ENCODE measurements around the gene TNFRSF19.
"Not testable (repeated sequence)": the region's sequence is repeated elsewhere in the genome, so short reads cannot be mapped to it uniquely, and the experiment has no call there.

TNFRSF19 gene

DNA sequence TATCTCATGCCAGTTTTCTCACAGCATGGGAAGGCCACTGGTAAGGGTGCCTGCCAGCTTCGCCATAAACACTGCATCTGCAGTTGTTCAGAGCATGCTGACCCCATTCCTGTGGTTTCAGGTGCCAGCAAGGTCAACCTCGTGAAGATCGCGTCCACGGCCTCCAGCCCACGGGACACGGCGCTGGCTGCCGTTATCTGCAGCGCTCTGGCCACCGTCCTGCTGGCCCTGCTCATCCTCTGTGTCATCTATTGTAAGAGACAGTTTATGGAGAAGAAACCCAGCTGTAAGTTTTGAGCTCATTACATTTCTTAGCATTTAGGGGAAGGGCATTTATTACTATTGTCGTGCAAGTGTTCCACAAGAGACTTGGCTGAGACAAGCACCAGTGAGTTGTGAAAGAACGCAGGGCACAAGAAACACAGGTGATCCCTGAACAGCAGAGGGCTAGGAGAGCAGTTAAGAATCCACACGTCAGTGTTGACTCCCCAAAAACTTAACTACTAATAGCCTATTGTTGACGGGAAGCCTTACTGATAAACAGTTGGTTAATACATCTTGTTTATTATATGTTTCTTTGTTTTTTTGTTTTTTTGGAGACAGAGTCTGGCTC lies 88.8 kb downstream of the TNFRSF19 start:
- no peak for DNase-seq

DNA sequence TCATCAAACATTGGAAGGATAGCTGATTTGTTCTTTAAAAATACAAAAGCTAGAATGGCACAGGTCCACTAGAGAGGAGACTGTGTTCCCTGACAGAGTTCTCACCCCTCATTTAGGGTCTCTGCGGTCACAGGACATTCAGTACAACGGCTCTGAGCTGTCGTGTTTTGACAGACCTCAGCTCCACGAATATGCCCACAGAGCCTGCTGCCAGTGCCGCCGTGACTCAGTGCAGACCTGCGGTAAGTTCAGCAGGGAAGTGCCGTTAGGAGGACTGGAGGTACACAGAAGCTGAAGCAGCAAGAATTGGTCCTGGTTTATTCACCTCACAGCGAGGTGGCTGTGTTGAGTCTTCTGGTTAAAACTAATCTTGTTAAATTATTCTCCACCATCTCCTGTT lies 90.0 kb downstream of the TNFRSF19 start:
- DNase-seq: no peak

DNA sequence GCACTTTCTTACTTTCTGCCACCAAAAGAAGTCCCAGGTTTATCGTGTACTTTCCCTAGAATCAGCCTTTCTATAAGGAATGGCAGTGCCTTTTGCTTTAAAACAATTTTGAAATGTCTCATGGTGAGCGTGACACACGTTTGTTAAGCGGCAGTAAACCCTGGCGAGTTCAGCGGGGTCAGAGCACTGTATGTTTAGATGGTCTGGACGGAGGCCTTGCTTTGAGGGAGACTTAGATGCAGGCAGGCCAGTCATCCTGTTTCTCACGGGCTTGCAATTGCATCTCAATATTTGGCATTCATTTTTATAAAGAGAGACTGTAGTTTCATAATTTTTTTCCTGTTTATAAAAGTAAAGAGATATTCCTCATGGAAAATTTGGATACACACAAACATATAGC lies 96.4 kb downstream of the TNFRSF19 start:
- DNase-seq: no peak

DNA sequence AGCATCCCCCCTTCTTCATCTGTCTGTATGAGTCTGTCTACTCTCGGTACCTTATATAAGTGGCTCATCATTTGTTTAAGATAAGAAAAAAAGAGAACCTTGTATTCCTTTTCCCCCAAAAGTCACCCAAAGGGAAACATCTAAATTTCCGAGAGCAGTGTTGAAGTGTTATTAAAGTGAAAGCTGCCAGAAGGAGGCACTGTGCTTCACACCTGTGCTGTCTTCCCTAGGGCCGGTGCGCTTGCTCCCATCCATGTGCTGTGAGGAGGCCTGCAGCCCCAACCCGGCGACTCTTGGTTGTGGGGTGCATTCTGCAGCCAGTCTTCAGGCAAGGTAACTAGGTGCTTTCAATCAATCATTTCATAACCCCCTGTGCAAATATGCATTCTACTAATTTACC lies 97.5 kb downstream of the TNFRSF19 start:
- peak in 1 of 2 experiments; percentile 42 for DNase-seq

DNA sequence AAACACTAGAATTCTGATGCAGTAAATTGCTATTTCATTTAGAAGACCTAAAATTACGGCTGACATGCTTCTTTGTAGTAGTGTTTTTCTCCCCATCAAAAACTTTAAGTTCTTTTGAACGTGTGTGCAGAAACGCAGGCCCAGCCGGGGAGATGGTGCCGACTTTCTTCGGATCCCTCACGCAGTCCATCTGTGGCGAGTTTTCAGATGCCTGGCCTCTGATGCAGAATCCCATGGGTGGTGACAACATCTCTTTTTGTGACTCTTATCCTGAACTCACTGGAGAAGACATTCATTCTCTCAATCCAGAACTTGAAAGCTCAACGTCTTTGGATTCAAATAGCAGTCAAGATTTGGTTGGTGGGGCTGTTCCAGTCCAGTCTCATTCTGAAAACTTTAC lies 98.3 kb downstream of the TNFRSF19 start:
- no peak for DNase-seq

DNA sequence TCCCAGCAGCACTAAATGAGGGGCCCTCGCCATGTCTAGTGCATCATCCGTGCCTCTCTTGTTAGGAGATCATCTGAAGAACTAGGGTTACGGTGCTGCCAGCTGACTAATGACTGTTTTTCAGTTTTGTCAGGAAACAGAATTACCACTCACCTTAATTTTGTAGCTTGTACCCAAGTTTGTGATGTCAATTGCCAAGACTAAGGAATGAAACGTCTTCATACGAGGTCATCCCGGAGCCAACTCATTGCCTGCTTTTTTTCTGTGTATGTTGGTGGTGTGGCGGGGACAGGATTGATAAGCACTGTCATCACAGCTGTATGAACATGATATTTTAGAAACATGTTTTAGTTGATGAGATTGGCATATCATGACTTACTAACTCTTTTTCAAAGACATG lies 100.6 kb downstream of the TNFRSF19 start:
- no peak for DNase-seq

DNA sequence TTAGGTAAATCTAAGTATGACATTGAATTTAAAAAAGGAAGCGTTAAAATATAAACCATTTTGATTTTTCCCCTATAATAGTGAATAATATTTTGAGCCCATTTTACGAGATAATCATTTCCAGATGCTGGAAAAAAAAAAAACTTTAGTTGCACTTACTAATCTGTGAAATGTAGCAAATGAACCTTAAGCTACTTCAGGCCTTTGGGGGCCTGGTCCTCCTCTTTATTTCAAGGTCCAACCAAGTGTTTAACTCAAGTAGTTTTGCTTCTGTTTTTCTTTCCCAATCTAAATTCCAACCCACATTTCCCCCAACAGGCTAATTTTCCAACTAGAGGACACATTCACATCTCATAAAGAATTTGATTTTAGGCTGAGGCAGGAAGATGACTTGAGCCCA lies 101.2 kb downstream of the TNFRSF19 start:
- DNase-seq: no peak

DNA sequence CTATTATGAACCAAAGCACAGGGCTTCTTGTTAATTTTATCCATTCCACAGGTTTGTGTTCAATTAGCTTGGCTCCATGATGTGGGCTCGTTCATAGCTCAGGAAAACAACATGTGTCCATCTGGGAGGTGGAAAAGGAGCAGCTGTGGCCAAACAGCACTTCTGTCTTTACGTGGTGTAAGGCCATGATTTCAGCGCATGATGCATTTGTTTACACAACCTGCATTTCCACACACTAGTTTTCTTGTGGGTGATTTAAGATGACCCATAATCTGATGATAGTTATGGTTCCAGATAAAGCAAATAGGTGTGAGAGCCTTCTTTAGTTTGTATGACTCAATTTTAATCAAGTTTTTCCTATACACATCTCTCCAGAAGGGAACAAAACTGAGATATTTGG lies 101.7 kb downstream of the TNFRSF19 start:
- DNase-seq: no peak

DNA sequence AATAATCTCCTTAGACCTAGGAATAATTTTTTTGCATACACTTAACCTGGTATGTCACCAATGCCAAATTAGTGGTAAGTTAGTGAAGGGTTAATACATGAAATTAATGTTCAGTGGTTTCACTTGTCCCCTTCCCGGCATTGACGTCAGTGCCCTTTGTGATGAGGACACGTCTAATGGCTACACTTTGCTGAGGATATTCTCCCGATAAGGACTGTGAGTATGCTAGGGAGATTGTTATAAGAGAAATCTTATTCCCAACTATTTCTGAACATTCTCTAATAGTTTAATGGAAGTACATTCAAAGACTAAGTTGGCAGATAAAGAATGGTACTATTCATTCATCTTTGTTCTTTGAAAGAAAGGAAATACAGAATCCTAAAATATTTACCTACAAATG lies 102.4 kb downstream of the TNFRSF19 start:
- no peak for DNase-seq

DNA sequence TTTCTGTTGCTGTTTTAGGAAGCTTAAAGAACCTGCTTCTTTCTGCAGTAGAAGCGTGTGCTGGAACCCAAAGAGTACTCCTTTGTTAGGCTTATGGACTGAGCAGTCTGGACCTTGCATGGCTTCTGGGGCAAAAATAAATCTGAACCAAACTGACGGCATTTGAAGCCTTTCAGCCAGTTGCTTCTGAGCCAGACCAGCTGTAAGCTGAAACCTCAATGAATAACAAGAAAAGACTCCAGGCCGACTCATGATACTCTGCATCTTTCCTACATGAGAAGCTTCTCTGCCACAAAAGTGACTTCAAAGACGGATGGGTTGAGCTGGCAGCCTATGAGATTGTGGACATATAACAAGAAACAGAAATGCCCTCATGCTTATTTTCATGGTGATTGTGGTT lies 103.1 kb downstream of the TNFRSF19 start:
- no peak for DNase-seq

DNA sequence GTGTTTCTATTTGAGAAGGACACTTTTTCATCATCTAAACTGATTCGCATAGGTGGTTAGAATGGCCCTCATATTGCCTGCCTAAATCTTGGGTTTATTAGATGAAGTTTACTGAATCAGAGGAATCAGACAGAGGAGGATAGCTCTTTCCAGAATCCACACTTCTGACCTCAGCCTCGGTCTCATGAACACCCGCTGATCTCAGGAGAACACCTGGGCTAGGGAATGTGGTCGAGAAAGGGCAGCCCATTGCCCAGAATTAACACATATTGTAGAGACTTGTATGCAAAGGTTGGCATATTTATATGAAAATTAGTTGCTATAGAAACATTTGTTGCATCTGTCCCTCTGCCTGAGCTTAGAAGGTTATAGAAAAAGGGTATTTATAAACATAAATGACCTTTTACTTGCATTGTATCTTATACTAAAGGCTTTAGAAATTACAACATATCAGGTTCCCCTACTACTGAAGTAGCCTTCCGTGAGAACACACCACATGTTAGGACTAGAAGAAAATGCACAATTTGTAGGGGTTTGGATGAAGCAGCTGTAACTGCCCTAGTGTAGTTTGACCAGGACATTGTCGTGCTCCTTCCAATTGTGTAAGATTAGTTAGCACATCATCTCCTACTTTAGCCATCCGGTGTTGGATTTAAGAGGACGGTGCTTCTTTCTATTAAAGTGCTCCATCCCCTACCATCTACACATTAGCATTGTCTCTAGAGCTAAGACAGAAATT lies 103.8 kb downstream of the TNFRSF19 start:
- DNase-seq: peak; percentile 20 to 65

DNA sequence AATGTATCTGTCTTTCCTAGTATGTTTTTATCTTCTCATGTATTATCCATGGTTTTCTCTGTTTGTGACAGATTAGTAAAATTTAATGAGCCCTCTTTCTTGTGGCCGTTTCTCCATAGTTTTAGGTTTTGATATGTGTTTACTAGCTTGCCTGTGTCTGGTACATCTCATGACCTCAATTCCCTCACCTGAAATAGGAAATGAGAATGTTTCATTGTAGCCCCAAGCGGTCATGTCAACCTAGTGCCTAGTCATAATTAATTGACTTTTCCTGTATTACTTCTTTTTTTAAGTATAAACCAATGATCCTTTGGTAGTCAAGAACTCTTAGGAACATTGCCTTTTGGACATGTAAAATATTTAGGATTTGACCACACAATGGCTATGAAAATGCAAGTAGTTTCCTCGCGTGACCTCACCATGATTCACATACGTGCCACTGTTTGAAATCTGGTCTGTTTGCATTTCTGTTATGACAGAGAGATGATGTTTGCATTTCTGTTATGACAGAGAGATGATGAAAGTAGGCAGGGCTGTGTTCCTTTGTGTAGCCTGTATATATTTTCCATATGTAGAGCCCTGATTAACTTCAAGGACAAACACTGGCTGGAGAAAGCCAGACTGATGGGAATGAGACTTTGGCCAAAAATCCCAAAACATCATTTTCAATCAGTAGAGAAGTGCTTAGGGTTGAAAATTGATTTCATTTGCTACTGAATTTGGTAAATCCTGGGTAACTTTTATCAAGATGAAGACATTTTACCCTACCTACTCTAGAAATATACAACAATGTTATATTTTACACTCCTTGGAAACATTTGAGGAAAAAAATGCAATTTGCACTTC lies 104.8 kb downstream of the TNFRSF19 start:
- DNase-seq: peak in 1 of 2 experiments; percentile 27

DNA sequence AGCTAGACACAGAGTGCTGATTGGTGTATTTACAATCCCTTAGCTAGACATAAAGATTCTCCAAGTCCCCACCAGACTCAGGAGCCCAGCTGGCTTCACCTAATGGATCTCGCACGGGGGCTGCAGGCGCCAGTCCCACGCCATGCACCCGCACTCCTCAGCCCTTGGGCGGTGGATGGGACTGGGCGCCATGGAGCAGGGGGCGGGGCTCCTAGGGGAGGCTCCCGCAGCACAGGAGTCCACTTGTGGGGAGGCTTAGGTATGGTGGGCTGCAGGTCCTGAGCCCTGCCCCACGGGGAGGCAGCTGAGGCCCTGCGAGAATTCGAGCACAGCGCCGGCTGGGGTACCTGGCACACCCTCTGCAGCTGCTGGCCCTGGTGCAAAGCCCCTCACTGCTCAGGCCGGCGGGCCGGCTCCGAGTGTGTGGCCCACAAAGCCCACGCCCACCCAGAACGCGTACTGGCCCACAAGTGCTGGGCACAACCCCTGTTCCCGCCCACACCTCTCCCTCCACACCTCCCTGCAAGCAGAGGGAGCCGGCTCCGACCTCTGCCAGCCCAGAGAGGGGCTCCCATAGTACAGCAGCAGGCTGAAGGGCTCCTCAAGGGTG lies 107.6 kb downstream of the TNFRSF19 start:
- DNase-seq: not testable (repeated sequence)

DNA sequence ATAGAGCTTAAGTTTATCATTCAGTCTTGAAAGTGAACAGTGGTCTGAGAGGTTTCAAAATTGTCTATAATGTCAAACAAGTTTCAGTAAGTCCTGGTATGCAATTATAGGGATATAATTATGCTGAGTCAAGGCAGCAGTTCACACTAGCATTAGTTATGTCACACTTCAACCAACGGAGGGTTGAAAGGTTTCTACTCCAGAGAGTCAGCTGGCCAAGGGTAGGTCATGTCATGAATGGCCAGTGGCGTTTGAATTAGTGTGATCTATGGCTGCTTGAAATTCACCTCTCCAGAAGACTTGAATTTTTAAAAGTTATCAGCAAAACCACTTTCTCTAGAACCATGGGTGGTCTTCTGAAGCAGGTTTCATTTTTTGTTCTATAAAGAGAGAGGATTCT lies 108.6 kb downstream of the TNFRSF19 start:
- no peak for DNase-seq

DNA sequence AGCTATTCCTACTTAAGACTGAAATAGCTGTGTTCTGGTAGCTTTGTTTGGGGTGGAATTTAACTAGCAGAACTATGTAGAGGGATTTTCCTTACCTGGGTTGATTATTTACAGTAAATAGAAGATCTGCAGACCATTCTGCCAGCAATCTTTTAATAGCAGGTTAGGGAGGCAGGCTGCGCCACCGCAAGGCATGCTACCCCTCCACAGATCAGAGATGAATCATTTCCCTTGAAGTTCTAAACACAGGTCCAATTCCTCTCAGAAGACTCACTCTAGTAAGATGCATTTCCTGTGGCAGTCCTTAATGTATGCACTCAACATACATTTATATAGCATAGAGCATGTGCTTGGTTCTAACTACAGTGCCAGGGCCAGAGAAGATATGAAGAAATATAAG lies 109.0 kb downstream of the TNFRSF19 start:
- DNase-seq: no peak

DNA sequence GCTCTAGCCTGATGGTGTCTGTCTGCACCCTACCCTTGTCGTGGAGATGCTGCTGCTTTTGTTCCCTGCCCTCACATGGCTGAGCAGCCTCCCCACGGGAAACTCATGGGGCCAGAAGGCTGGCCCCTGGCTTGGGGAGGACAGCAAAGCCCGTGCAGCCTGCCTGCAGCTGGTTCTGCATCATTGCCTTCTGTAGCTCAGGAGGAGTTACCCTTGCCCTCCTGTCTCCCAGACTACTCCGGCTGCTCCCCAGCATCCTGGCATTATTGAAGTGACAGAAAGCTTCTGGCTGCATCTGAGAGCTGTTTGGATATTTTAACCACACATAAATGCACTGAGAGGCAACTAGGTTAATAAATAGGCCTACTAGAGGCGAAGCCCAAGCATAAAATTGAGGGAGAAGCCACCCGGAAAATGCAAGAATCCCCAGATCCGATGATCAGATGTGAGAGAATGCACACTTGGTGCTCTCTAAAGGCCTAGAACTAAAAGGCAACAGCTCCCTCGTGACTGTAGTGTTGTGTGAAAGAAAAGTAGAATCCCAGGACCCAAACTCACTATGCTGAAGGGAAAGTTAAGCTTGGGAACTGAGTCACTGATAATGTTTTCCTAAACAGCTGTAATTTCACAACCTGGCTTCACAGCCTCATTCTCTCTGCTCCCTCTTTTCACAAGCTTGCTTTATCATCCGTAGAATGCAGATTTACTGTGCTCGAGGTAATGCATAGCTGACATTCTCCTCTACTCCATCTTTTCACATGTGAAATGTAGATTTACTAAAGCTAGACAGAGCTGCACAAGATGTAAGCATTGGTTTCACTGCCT lies 110.8 kb downstream of the TNFRSF19 start:
- DNase-seq: no peak

DNA sequence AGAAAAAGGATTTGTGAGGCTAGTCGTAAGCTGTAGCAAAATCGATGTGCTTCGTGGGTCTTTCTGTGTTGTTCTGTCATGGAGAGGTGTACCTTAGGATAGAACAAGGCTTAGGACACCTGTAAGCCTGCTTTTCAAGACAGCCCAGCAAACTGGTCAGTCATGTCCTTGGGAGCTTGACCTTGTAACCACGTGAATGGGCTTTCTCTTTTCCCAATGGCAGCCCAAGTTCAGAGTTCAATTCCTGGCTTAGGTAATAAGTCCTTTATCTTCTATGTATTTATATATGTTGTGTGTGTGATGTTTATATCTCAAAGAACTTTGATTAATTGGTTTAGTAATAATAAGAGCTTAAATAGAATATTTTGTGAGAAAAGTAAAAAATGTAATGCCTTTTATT lies 112.9 kb downstream of the TNFRSF19 start:
- DNase-seq: no peak

DNA sequence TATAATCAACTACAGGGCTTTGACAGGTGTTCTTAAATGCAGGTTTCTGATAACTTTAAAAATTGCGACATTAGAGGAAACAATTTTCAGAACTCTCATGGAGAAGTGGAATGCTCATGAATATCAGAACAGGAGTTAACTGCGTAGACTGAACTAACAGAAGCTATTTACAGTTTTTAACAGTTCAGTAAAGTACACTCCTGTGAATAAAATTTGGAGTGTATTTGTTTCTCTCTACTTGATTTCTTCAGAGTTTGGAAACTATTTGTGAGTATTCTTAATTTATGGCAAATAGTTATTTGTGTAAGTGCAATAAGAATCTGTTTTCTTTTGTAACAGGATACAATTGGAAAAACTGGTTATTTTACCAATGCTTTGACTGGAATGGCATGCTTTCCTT lies 114.4 kb downstream of the TNFRSF19 start:
- DNase-seq: no peak

DNA sequence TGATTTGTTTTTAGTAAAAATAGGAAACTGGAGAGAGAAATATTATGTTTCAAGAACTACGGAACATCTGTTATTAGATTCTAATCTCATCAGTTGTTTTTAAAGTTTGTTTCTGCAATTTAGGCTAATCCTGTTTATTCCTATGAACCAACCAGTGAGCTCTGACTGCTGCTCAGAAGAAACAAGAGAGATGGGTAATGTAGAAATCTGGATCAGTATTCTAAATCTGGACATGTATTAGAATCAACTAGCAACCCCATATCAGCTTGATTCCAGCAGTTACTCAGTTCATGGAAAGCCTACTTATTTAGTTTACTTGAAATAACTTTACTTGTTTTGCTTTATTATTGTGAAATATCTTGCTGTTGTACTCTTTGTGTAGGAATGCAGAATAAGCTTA lies 115.2 kb downstream of the TNFRSF19 start:
- DNase-seq: no peak

DNA sequence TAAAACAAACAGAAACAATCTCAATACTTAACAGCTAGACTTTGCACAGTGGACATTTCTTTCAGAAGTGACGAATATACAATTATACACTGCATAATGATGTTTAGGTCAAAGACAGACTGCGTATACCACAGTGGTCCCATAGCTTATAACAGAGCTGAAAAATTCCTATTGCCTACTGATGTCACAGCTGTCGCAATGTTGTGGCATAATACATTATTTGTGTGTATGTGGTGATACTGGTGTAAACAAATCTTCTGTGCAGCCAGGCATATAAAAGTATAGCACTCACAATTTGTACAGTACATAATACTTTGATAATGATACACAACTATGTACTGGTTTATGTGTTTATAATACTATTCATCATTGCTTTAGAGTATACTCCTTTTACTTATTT lies 116.7 kb downstream of the TNFRSF19 start:
- no peak for DNase-seq

DNA sequence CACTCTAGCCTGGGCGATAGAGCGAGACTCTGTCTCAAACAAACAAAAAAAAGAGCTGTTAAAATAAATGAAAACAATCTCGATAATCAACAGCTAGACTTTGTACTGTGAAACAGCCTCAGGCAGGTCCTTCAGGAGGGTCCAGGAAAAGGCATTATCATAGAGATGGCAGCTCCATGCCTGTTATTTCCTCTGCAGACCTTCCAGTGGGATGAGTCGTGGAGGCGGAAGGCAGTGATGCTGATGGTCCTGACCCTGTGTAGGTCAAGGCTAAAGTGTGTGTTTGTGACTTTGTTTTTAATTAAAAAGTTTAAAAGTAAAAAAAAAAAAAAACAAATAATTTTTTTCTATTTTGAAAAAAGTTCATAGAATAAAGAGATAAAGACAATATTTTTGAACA lies 117.4 kb downstream of the TNFRSF19 start:
- no peak for DNase-seq

DNA sequence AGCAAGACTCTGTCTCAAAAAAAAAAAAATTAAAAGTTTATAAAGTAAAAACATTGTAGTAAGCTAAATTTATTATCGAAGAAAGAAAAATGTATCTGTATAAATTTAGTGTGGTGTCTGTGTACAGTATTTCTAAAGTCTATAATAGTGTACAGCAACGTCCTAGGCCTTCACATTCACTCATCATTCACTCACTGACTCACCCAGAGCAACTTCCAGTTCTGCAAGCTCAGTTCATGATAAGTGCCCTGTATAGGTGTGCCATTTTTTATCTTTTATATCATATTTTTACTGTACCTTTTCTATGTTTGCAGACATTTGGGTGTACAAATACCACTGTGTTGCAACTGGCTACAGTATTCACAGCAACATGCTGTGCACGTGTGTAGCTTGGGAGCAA lies 118.1 kb downstream of the TNFRSF19 start:
- DNase-seq: no peak

DNA sequence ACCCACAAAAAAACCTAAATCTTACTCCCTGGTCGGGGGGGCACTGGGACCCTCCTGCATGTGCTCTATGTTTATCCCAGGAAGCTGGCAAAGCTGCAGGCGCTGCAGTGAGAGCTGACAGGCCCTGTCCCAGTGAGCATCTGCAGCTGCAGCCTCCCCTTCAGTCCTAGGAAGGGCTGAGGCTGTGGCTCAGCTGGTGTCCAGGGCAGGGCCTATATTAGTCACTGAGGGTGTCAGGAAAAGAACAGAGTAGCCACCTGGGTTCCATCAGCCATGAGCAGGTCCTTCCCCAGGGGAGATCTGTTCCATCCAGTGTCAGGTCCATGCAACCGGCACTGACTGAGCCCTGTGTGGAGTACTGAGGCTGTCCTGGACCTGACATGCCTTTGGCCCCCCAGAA lies 120.5 kb downstream of the TNFRSF19 start:
- DNase-seq: no peak

All from NCI-H526 (cell line).